Loucy (cell line): ENCODE data around the gene TMA16.

Experiments used
- H2AFZ ChIP-seq: fragments of 200-600 bp; sonication (generic); 2 replicates; pipeline ENCODE4 v1.6.0; 2016; ENCODE audit warnings: antibody characterized with exemption, mild to moderate bottlenecking, low read length, moderate library complexity
- H3F3A ChIP-seq: fragments of 200-600 bp; 2 replicates; pipeline ENCODE4 v1.6.0; 2016; ENCODE audit warnings: antibody characterized with exemption, low read depth, mild to moderate bottlenecking
- H3K27me3 ChIP-seq: fragments of 200-600 bp; sonication (generic); 2 replicates; pipeline ENCODE4 v1.6.1; 2014; ENCODE audit warnings: low read length, mild to moderate bottlenecking; ENCODE audit not compliant: insufficient read depth, poor library complexity, severe bottlenecking
- H3K36me3 ChIP-seq: fragments of 200-600 bp; sonication (generic); 2 replicates; pipeline ENCODE4 v1.6.1; 2016; ENCODE audit warnings: low read length; ENCODE audit not compliant: insufficient read depth
- H3K4me1 ChIP-seq: fragments of 200-600 bp; sonication (generic); 2 replicates; pipeline ENCODE4 v1.5.1; 2014; ENCODE audit warnings: low read length, mild to moderate bottlenecking; ENCODE audit not compliant: insufficient read depth, poor library complexity, severe bottlenecking
- H3K4me2 ChIP-seq: fragments of 200-600 bp; sonication (generic); 2 replicates; pipeline ENCODE4 v1.6.0; 2014; ENCODE audit warnings: antibody characterized with exemption, low read length, low read depth, mild to moderate bottlenecking; ENCODE audit not compliant: poor library complexity, severe bottlenecking
- H3K4me3 ChIP-seq: fragments of 200-600 bp; sonication (generic); 2 replicates; pipeline ENCODE4 v1.5.1; 2014; ENCODE audit warnings: low read length, mild to moderate bottlenecking, mixed read lengths; ENCODE audit not compliant: poor library complexity, severe bottlenecking
- H3K79me2 ChIP-seq: fragments of 200-600 bp; sonication (generic); 2 replicates; pipeline ENCODE4 v1.6.1; 2014; ENCODE audit warnings: low read length; ENCODE audit not compliant: insufficient read depth
- H3K9ac ChIP-seq: fragments of 200-600 bp; sonication (generic); 2 replicates; pipeline ENCODE4 v1.6.0; 2014; ENCODE audit warnings: mild to moderate bottlenecking, low read depth, low read length, moderate library complexity; ENCODE audit not compliant: poor library complexity, severe bottlenecking
- H3K9me2 ChIP-seq: fragments of 200-600 bp; sonication (generic); replicated peaks from 2 replicates; pipeline ENCODE4 v1.6.1; 2016; ENCODE audit warnings: low read depth, low read length, mixed read lengths
- H3K9me3 ChIP-seq: fragments of 200-600 bp; sonication (generic); 2 replicates; pipeline ENCODE4 v1.6.1; 2014; ENCODE audit warnings: mild to moderate bottlenecking, antibody characterized with exemption, low read length, low read depth; ENCODE audit not compliant: insufficient read depth
- H4K20me1 ChIP-seq: fragments of 200-600 bp; sonication (generic); 2 replicates; pipeline ENCODE4 v1.6.0; 2014; ENCODE audit warnings: antibody characterized with exemption, low read length, mild to moderate bottlenecking; ENCODE audit not compliant: insufficient read depth, poor library complexity, severe bottlenecking
- CTCF ChIP-seq: fragments of 200-600 bp; sonication (generic); conservative IDR thresholded peaks from 2 replicates; pipeline ENCODE4 v1.5.1; 2014; ENCODE audit warnings: mild to moderate bottlenecking, antibody characterized with exemption, low read length
- EZH2phosphoT487 ChIP-seq: fragments of 200-600 bp; IDR thresholded peaks from 2 replicates; pipeline ENCODE4 v1.6.1; 2018; ENCODE audit warnings: antibody characterized with exemption, mild to moderate bottlenecking, moderate library complexity, borderline replicate concordance

Gene TMA16

GRCh38 chr4:163515198-163515597, 20.7 kb downstream of the TMA16 start:
- Histone ChIP-seq H3K36me3 (peaks cover 95% of the 10 kb centered on the region), H3K9me2 (no peaks in the 10 kb centered on the region), H3K4me1 (no peaks in the 10 kb centered on the region), H3K27me3 (no peaks in the 10 kb centered on the region), H2AFZ (no peak overlapping the region), H3F3A (no peaks in the 10 kb centered on the region), H3K9me3 (no peaks in the 10 kb centered on the region), H3K79me2 (peaks cover 30% of the 10 kb centered on the region), H4K20me1 (peaks cover 20% of the 10 kb centered on the region), H3K9ac (no peak overlapping the region), H3K4me2 (no peak overlapping the region), H3K4me3 (no peak overlapping the region)
- TF ChIP-seq CTCF (no peak), EZH2phosphoT487 (no peak)

GRCh38 chr4:163523791-163524365, 29.4 kb downstream of the TMA16 start:
- Histone ChIP-seq H2AFZ (no peak overlapping the region), H4K20me1 (no peaks in the 10 kb centered on the region), H3K4me3 (no peak overlapping the region), H3K9ac (no peak overlapping the region), H3K9me2 (no peaks in the 10 kb centered on the region), H3K4me2 (no peak overlapping the region), H3K36me3 (peaks cover 69% of the 10 kb centered on the region), H3K9me3 (no peaks in the 10 kb centered on the region), H3K27me3 (no peaks in the 10 kb centered on the region), H3F3A (no peaks in the 10 kb centered on the region), H3K79me2 (no peaks in the 10 kb centered on the region), H3K4me1 (no peaks in the 10 kb centered on the region)
- no peak for TF ChIP-seq EZH2phosphoT487

- TF ChIP-seq CTCF (no peak), EZH2phosphoT487 (no peak)
- H3F3A ChIP-seq = no peaks in the 10 kb centered on the region
- peaks cover 65% of the 10 kb centered on the region for H3K36me3 ChIP-seq
- H3K9ac ChIP-seq = no peak overlapping the region
- H3K79me2 ChIP-seq = no peaks in the 10 kb centered on the region
- H3K27me3 ChIP-seq = no peaks in the 10 kb centered on the region
- no peak overlapping the region for H3K4me3 ChIP-seq
- H3K4me2 ChIP-seq = no peak overlapping the region
- no peaks in the 10 kb centered on the region for H3K4me1 ChIP-seq
- H3K9me3 ChIP-seq = no peaks in the 10 kb centered on the region
- H2AFZ ChIP-seq = no peak overlapping the region
- H4K20me1 ChIP-seq = no peaks in the 10 kb centered on the region
- no peaks in the 10 kb centered on the region for H3K9me2 ChIP-seq
These were observed 31.5 kb downstream of the TMA16 start for GRCh38 chr4:163525982-163526381.

- Histone ChIP-seq H3K9ac (no peak overlapping the region), H3K4me3 (no peak overlapping the region), H3K79me2 (no peaks in the 10 kb centered on the region), H3K9me3 (no peaks in the 10 kb centered on the region), H3F3A (no peaks in the 10 kb centered on the region), H3K27me3 (no peaks in the 10 kb centered on the region), H3K4me1 (no peaks in the 10 kb centered on the region), H2AFZ (no peak overlapping the region), H3K9me2 (no peaks in the 10 kb centered on the region), H4K20me1 (no peaks in the 10 kb centered on the region), H3K4me2 (no peak overlapping the region), H3K36me3 (peaks cover 60% of the 10 kb centered on the region)
- TF ChIP-seq EZH2phosphoT487 (no peak), CTCF (no peak)
These were observed 32.7 kb downstream of the TMA16 start for GRCh38 chr4:163527172-163527571.
